Endothelial cell (in vitro differentiated cells): ENCODE results near the gene ERGIC3. TPM values are rescaled to one million over a fixed set of nuclear protein-coding genes. Genes with fewer than 3 reads are reported as not detected.

Experiments used
- total RNA-seq: library from RNA; stranded (reverse); fragmentation: NEBNext Ultra II Directional; extraction: Animal tissue kit (Norgen Biotek cat#: 25700); gene quantifications from one replicate; pipeline ENCODE4 v1.2.1, GENCODE V29; 2021; ENCODE audit not compliant: unreplicated experiment

ERGIC3 gene
- total RNA-seq, 1 donor from 2014 or later = 282 TPM

Other genes with a start within 250 kb of the ERGIC3 start
- gene FAM83C, start 249.7 kb upstream of the ERGIC3 start, total RNA-seq = not detected
- 41.7 TPM for gene UQCC1, start 130.1 kb upstream of the ERGIC3 start, total RNA-seq
- gene GDF5, start 103.8 kb upstream of the ERGIC3 start, total RNA-seq = not detected
- gene CEP250, start 86.5 kb upstream of the ERGIC3 start, total RNA-seq = 30.7 TPM
- gene C20orf173, start 12.4 kb upstream of the ERGIC3 start, total RNA-seq = not detected
- 15.2 TPM for gene SPAG4, start 73.8 kb downstream of the ERGIC3 start, total RNA-seq
- gene CPNE1, start 122.8 kb downstream of the ERGIC3 start, total RNA-seq = 233 TPM
- 121 TPM for gene RBM12, start 122.8 kb downstream of the ERGIC3 start, total RNA-seq
- 18.3 TPM for gene NFS1, start 157.3 kb downstream of the ERGIC3 start, total RNA-seq
- 159 TPM for gene ROMO1, start 157.3 kb downstream of the ERGIC3 start, total RNA-seq
- gene RBM39, start 200.2 kb downstream of the ERGIC3 start, total RNA-seq = 308 TPM
- 101 TPM for gene PHF20, start 229.9 kb downstream of the ERGIC3 start, total RNA-seq